ENCODE data around the gene VSX1.

The VSX1 gene

DNA sequence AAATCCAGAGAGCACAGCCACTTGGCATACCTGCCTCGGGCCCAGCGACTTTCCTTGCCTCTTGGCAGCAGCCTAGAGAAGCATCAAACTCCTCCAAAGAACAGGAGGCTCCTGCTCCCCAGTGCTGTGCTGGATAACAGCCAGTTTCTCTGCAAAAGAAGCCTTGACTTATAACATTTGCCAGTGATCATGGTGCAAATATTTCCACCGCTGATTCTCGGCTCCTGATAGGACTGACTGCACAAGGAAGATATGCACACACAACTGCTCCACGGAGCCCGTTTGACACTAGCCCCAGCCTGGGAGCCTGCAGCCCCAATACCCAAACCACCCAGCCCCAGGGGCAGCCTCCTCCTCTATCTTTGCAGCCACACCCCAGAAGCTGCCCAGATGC lies 41.5 kb downstream of the VSX1 start:
- no peak for DNase-seq (ENCODE audit: low read depth)

DNA sequence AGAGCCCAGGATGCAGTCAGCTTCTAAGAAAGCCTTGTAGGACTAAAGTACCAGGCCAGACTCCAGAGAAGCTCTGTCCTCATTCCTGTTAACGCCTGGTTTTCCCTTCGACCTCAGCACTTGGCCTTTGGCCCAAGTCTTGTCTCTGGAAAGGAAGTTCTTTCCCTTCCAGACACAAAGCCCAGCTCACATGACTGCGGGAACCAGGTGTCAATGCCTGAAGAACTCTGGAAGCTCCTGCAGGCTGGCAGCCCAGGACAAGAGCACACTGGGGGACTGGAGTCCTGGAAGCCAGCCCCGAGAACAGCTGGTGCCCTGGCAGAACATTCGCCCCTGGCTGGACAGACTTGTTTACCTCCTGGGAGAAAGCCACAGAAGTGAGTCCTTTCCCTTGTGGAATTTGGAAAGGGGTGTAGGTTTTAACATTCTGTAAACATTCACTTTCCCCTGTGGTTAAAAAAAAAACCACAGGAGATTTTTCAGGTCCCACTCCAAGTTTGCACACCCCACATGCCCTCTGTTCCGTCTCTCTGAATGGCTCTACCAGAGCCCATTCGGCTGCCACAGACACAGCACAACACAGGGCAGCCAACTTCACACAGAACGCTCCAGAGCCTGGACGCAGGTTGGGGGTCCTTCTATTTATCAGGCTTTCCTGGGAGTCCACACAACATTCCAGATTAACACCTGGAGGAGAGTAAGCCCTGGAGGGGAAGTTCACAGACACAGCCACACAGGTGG lies 42.1 kb downstream of the VSX1 start:
- no peak for DNase-seq (ENCODE audit: low read depth)

DNA sequence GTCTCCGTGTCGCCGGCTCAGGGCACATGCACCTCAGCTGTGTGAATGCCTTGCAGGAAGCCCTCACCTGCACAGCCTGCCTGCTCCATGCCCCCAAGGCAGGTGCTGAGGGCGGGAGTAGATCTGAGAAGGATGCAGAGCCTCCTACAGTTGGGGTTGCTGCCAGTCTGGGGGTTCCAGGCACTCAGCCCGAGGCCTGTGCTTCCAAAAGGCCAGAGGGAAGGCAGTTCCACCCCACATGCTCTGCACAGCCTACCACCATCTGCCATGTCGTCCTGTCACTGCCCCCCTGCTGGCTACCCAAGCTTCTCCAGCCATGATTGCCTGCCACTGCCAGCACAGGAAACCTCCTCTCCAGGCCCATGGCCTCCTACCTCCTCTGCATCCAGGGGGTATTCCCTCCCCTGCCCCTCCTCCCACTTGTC lies 43.3 kb downstream of the VSX1 start:
- no peak for DNase-seq (ENCODE audit: low read depth)

- DNase-seq (ENCODE audit: low read depth), result no peak
These were observed 43.9 kb downstream of the VSX1 start for GRCh38 chr20:25038103-25038410.

DNA sequence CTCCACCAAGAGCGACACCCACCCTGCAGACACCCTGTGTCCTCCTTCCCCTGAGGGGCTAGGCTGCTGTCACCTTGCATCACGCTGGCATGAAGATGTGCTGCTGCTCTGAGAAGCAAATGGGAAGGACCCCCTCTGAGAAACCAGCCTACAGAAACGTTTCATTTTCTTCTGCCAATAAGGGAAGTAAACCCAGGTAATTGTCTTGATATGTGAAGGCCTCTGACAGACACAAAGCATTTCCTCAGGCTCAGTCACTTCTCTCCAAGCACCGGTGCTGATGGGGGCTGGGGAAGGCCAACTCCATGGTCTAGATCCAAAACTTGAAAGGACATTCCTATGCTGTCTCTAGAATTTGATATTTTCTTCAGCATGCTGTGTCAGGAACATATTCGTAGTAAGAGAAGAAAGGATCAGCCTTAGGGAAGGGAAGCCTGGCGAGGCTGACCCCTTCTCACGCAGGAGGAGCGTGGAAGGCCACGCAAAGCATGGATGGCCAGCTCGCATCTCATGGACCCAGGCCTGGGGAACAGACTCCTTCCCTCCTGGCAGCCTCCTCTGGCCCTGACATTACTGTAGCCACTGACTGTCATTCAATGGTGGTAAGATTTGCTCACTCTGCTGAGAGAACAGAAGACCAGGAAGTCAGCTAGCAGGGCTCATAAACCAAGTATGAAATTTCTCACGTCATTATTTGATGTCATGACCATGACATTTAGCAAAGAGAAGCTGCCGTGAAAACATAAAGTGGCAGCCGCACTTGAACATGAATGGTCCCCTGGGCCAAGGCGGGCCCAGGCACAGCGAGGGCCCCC lies 44.4 kb downstream of the VSX1 start:
- no peak for DNase-seq (ENCODE audit: low read depth)

DNA sequence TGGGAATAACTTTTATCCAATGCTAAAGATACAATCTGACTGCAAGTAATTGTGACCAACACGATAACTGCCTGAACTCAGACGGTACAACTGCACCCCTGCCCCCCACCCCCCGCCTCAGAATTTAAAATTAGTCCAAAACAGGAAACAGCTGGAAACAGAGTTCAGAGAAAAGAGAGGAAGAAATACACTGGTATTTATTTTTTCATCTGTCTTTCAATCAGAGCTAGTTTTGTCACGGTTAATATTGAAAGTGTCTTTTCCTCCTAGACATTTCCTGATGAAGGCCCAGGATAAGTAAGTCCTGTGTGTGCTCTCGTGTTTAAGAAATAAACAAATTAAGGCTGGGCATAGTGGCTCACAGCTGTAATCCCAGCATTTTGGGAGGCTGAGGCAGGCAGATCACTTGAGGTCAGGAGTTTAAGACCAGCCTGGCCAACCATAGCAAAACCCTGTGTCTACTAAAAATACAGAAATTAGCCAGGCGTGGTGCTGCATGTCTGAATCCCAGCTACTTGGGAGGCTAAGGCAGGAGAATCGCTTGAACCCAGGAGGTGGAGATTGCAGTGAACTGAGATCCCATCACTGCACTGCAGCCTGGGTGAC lies 45.5 kb downstream of the VSX1 start:
- no peak for DNase-seq (ENCODE audit: low read depth)

GRCh38 chr20:25035921-25036320 lies 46.0 kb downstream of the VSX1 start:
- DNase-seq (ENCODE audit: low read depth), result no peak

GRCh38 chr20:25033924-25034300 lies 48.0 kb downstream of the VSX1 start:
- DNase-seq (ENCODE audit: low read depth), result no peak

DNA sequence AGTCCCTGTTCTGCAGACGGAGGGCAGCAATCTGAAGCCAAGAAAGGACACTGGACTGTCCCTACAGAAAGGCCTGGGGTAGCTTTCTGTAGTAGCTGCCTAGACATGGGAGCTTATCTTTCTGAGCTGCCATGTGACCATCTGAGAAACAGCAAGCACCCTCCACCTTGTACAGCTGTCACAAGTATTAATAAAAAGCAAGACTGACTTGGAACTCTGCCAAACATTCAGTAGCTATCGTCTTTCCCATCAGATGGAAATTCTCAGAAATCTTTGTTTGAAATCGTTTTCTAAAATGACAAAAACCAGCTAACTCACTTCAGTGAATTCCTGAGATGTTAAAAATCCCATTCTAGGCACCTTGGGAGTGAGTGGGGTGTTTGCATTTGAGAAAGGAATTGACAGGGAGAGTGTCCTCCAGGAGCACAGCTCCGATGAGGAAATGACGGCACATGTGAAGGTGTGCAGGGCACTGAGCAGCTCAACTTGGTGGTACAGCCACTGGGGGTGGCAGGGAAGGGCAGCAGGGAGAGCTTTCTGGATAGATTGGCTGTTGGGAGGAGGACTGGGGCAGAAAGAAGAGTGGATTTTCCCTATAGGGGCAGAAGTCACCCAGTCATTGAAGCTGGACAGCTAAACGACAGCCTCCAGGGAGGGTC lies 48.5 kb downstream of the VSX1 start:
- DNase-seq (ENCODE audit: low read depth), result no peak

DNA sequence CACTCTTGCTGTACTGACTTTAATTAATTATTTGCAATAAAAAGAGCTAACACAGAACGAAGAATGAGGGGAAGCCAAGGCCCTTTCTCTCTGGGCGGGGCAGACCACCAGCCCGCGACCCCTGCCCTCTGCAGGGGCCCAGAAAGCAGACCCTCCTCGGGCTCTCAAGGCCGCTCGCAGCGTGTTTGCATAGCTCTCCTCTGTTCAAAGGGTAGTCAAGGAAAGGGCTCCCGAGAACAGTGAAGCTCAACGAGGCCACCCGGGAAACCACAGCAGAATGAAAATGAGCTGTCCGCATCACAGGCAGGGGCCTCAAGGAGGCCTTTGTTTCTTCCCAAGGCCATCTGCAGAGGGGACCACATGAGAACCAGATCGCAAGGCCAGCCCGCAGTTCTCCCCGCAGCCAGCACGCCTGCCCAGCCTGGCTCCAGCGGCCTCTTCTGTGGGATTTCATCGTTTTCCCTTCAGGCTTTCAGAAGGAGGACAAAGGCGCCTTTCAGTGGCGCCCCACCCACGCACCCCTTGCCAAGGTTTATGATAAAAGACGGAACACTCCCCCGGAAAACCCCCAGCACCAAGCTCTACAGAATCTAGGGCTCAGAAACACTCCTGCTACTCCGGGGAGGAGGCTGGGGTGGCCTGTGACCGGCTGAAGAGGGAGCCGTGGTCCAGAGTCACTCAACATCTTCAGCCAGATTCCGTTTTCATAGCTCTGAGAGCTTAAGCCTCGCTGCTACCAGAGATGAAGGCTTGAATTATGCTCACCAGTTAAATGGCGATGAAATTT lies 49.3 kb downstream of the VSX1 start:
- no peak for DNase-seq (ENCODE audit: low read depth)

- DNase-seq (ENCODE audit: low read depth), result no peak
These were observed 49.9 kb downstream of the VSX1 start for GRCh38 chr20:25032065-25032477.

- no peak for DNase-seq (ENCODE audit: low read depth)
These were observed 50.7 kb downstream of the VSX1 start for GRCh38 chr20:25031241-25031640.

DNA sequence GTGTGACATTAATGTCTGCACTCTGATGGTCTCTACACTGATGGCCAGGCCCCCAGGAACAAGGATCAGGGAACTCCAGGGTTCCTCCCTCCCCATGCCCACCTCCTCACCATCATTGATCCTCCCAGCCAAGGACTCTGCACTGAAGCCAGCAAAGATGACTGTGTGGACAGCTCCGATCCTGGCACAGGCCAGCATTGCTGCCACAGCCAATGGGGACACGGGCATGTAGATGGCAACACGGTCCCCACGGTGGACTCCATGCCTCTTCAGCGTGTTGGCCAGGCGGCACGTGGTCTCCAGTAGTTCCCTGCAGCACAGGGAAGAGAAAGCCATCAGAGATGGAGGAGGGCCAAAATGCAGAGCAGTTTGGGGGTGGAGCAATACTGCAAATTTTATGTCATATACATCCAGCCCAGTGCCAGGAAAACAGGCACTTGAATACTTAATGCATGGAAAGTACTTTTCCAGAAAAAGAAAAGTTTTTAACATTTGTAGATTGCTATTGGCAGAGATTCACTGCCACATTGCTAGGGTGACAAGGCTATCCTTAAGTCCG lies 51.2 kb downstream of the VSX1 start:
- no peak for DNase-seq (ENCODE audit: low read depth)

GRCh38 chr20:25030007-25030648 lies 51.8 kb downstream of the VSX1 start:
- no peak for DNase-seq (ENCODE audit: low read depth)

- no peak for DNase-seq (ENCODE audit: low read depth)
These were observed 55.8 kb downstream of the VSX1 start for GRCh38 chr20:25025986-25026605.

All from CMK (cell line).